BE2C (cell line): ENCODE data around the gene TTYH3.
"Not testable (repeated sequence)": the region's sequence is repeated elsewhere in the genome, so short reads cannot be mapped to it uniquely, and the experiment has no call there.

Experiments
- DNase-seq: peaks from one replicate; pipeline ENCODE4 v3.0.0-alpha.2; 2020
- H3K27me3 ChIP-seq: fragments of 250-450 bp; sonication (Bioruptor Pico); 2 replicates; pipeline ENCODE4 v1.5.1; 2020; ENCODE audit warnings: mild to moderate bottlenecking
- H3K36me3 ChIP-seq: fragments of 250-450 bp; sonication (Bioruptor Pico); 2 replicates; pipeline ENCODE4 v1.5.1; 2020; ENCODE audit warnings: mild to moderate bottlenecking
- H3K4me1 ChIP-seq: fragments of 250-450 bp; sonication (Bioruptor Pico); 2 replicates; pipeline ENCODE4 v1.5.1; 2020
- H3K4me3 ChIP-seq: 2 replicates; pipeline ENCODE4 v1.5.1; 2011; ENCODE audit warnings: low read depth, low read length
- H3K9me3 ChIP-seq: fragments of 250-450 bp; sonication (Bioruptor Pico); 2 replicates; pipeline ENCODE4 v1.5.1; 2020
- CTCF ChIP-seq: IDR thresholded peaks from 2 replicates; pipeline ENCODE4 v1.5.1; 2012; ENCODE audit warnings: mild to moderate bottlenecking, low read depth, low read length

The TTYH3 gene

GRCh38 chr7:2670171-2670570 is 38.4 kb downstream of the TTYH3 start:
- no peak overlapping the region for H3K4me3 ChIP-seq
- H3K27me3 ChIP-seq: no peaks in the 10 kb centered on the region
- no peaks in the 10 kb centered on the region for H3K9me3 ChIP-seq
- no peaks in the 10 kb centered on the region for H3K36me3 ChIP-seq
- no peaks in the 10 kb centered on the region for H3K4me1 ChIP-seq
- no peak for TF ChIP-seq CTCF
- DNase-seq: no peak

DNA sequence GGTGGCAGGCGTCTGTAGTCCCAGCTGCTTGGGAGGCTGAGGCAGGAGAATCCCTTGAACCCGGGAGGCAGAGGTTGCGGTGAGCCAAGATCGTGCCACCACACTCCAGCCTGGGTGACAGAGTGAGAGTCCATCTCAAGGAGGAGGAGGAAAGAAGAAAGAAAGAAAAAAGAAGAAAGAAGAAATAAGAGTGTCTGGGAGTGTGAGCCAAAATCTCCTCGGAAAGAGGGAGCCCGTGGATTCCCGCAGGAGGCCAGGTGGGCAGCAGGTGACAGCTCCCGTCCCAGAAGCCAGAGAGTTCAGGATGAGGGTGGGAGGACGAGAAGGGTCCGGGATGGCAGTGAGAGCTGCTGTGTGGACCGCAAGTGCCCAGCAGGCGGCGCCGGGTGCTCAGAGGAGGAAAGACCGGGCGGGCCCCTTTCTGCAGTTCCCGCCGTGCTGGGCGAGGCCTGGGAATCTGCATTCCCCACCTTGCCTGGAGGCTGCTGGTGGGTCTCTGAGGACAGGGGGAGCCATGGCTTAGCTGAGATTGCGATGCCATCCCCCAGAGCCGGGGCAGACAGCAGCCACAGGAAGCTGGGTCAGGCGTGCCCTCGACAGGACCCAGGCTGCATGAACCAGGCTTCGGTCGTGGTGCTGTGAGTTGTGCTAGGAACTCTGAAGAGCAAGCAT is 39.1 kb downstream of the TTYH3 start:
- Histone ChIP-seq H3K9me3 (no peaks in the 10 kb centered on the region), H3K4me1 (no peaks in the 10 kb centered on the region), H3K27me3 (no peaks in the 10 kb centered on the region), H3K36me3 (no peaks in the 10 kb centered on the region), H3K4me3 (no peak overlapping the region)
- TF ChIP-seq CTCF: peak; percentile 86
- peak; percentile 85 for DNase-seq

GRCh38 chr7:2673214-2673613 is 41.4 kb downstream of the TTYH3 start:
- H3K36me3 ChIP-seq, H3K4me1 ChIP-seq, H3K9me3 ChIP-seq, H3K27me3 ChIP-seq, H3K4me3 ChIP-seq, DNase-seq: not testable (repeated sequence)

DNA sequence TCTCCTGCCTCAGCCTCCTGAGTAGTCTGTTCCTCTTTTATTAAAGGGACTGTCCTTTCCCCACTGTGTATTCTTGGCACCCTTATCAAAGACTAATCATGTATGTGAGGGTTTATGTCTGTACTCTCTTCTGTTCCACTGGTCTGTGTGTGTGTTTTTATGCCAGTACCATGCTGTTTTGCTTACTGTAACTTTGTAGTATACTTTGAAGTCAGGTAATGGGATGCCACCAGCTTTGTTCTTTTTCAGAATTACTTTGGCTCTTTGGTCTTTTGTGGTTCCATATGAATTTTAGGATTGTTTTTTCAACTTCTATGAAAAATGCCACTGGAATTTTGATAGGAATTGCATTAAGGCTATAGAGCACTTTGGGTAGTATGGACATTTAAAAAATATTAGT is 42.1 kb downstream of the TTYH3 start:
- no peaks in the 10 kb centered on the region for H3K36me3 ChIP-seq
- no peaks in the 10 kb centered on the region for H3K9me3 ChIP-seq
- no peak for TF ChIP-seq CTCF
- H3K4me1 ChIP-seq: no peaks in the 10 kb centered on the region
- DNase-seq: no peak
- H3K27me3 ChIP-seq: no peaks in the 10 kb centered on the region
- no peak overlapping the region for H3K4me3 ChIP-seq

DNA sequence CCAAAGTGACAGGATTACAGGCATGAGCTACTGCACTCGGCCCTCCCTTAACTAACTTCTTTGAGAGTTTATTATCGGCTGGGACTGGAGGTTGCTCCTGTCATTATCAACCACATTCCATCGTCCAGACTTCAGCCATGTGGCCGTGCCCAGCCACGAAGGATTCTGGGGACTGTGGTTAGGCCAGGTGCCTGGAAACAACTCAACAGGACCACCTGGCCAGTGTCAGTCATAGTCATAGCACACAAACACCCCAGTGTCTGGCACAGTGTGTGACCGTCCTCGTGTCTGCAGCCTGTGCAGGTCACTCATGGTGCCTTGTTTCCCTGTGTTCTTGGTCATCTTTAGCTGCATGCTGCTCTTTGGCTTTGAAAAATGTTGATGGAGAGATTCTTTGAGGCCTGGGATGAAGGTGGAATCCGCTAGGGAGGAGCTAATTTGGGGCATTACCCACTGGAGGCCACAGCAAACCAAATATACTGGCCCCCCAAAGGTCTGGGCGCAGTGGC is 43.5 kb downstream of the TTYH3 start:
- Histone ChIP-seq H3K4me1 (no peaks in the 10 kb centered on the region), H3K36me3 (no peaks in the 10 kb centered on the region), H3K4me3 (no peak overlapping the region), H3K9me3 (no peaks in the 10 kb centered on the region), H3K27me3 (peaks cover 13% of the 10 kb centered on the region)
- no peak for DNase-seq
- no peak for TF ChIP-seq CTCF

- not testable (repeated sequence) for H3K36me3 ChIP-seq, H3K4me3 ChIP-seq, H3K9me3 ChIP-seq, H3K4me1 ChIP-seq
- DNase-seq: peak; percentile 83
- H3K27me3 ChIP-seq: peaks cover 16% of the 10 kb centered on the region
Observed at GRCh38 chr7:2676576-2676975, 44.8 kb downstream of the TTYH3 start.

DNA sequence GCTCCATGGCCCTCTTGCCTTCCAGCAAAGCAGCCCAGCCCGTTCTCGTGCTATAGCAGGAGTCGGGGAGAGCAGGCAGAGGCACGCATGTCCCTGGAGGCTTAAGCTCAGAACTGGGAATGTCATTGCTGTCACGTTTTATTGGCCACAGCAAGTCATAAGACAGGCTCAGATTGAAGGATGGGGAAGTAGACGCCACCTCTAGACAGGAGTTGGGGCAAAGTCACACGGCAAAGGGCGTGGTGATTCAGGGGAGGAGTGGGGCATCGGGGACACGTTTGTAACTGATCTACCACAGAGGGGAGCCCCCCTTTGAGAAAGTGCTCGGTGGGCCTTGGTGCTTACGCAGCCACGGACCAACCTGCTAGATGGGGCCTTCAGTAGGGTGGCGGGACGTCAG is 46.7 kb downstream of the TTYH3 start:
- not testable (repeated sequence) for H3K4me1 ChIP-seq

GRCh38 chr7:2679135-2680127 is 47.6 kb downstream of the TTYH3 start:
- H3K9me3 ChIP-seq, H3K36me3 ChIP-seq, H3K4me1 ChIP-seq: not testable (repeated sequence)
- Histone ChIP-seq H3K4me3 (peak overlapping the region; percentile 26), H3K27me3 (peaks cover 16% of the 10 kb centered on the region)
- DNase-seq: peak; percentile 62

More for the DNA sequence above, 46.7 kb downstream of the TTYH3 start:
- H3K27me3 ChIP-seq: peaks cover 16% of the 10 kb centered on the region
- not testable (repeated sequence) for H3K9me3 ChIP-seq, H3K4me3 ChIP-seq, DNase-seq, H3K36me3 ChIP-seq
